Spleen (tissue), 11 donors: Measurements from ENCODE around the gene IRF2BPL. TPM values are rescaled to one million over a fixed set of nuclear protein-coding genes. Genes with fewer than 3 reads are reported as not detected.

Experiments used
- DNase-seq: peaks from one replicate; pipeline ENCODE4 v3.0.0-alpha.2; 2020
- H3K27ac ChIP-seq, 8 donors: fragments of 200-600 bp; sonication (generic) in 7 of 8; 1 replicate in 4 of 8; 2 replicates in 4 of 8; pipeline versions ENCODE4 v1.5.0 to v1.8.0; 2016 to 2021; ENCODE audit warnings: inconsistent platforms in 4 of 8, mild to moderate bottlenecking in 4 of 8, moderate library complexity in 1 of 8
- H3K27me3 ChIP-seq, 7 donors: fragments of 200-600 bp; sonication (generic) in 6 of 7; replicated peaks in 1 of 7; 1 replicate in 4 of 7; 2 replicates in 3 of 7; pipeline versions ENCODE4 v1.5.0 to v1.8.0; 2016 to 2021; ENCODE audit warnings: inconsistent platforms in 3 of 7, mild to moderate bottlenecking in 1 of 7
- H3K36me3 ChIP-seq, 6 donors: fragments of 200-600 bp; sonication (generic) in 5 of 6; 1 replicate in 4 of 6; 2 replicates in 2 of 6; pipeline versions ENCODE4 v1.5.0 to v1.8.0; 2016 to 2021; ENCODE audit warnings: inconsistent platforms in 2 of 6
- H3K4me1 ChIP-seq, 6 donors: fragments of 200-600 bp; sonication (generic) in 5 of 6; 1 replicate in 3 of 6; 2 replicates in 3 of 6; pipeline versions ENCODE4 v1.5.0 to v1.8.0; 2016 to 2021; ENCODE audit warnings: inconsistent platforms in 3 of 6
- H3K4me3 ChIP-seq, 8 donors: fragments of 200-600 bp; sonication (generic) in 7 of 8; 1 replicate in 4 of 8; 2 replicates in 4 of 8; pipeline versions ENCODE4 v1.5.0 to v1.8.0; 2016 to 2021; ENCODE audit warnings: inconsistent platforms in 4 of 8, mild to moderate bottlenecking in 4 of 8, moderate library complexity in 2 of 8
- H3K9me3 ChIP-seq, 8 donors: fragments of 200-600 bp; sonication (generic) in 7 of 8; 1 replicate in 4 of 8; 2 replicates in 4 of 8; pipeline versions ENCODE4 v1.5.0 to v1.8.0; 2016 to 2021; ENCODE audit warnings: inconsistent platforms in 4 of 8
- POLR2A ChIP-seq, 3 donors: fragments of 450-650 bp; IDR thresholded peaks; one replicate each; pipeline ENCODE4 v1.5.1; 2017; ENCODE audit warnings: antibody characterized with exemption in 3 of 3, mild to moderate bottlenecking in 1 of 3
- POLR2AphosphoS5 ChIP-seq, 3 donors: sonication (generic); formaldehyde crosslinking; IDR thresholded peaks; one replicate each; pipeline ENCODE4 v1.5.1; 2017; ENCODE audit warnings: antibody characterized with exemption in 3 of 3
- WGBS, 5 donors: extraction: QIAGEN DNeasy Blood & Tissue Kit in 3 of 5; methylation state at CpG; one replicate each; pipeline versions ENCODE4 v1.1.5 to v1.1.7; 2013 to 2018; 5-methylcytosine and 5-hydroxymethylcytosine counted together
- intact Hi-C: fragments of 100-400 bp; cut with DNase I; formaldehyde crosslinking; loops from one replicate; pipeline ENCODE4 v1.15.0; 2023; ENCODE audit warnings: low total_unique reads
- polyA plus RNA-seq, 3 donors: library from polyadenylated mRNA; stranded (reverse); fragments of 200-250 nt; gene quantifications; one replicate each; pipeline ENCODE4 v1.2.1, GENCODE V29; 2013
- total RNA-seq, 7 donors: library from RNA; depleted of rRNA in 3 of 7; stranded (reverse); fragments of >200 nt in 3 of 7; fragmentation: NEBNext Ultra II Directional in 4 of 7; extraction: Animal tissue kit (Norgen Biotek cat#: 25700) in 4 of 7; gene quantifications; one replicate each; pipeline versions ENCODE4 v1.1.0 to v1.2.1, GENCODE V29; 2016 to 2021
- TF ChIP-seq, protein P1 (sequence below), 11 experiments: fragments of 200-600 bp in 7 of 11; fragments of 450-650 bp in 4 of 11; sonication (generic) in 4 of 11; IDR thresholded peaks in 8 of 11; conservative IDR thresholded peaks in 3 of 11; 1 replicate in 7 of 11; 2 replicates in 4 of 11; pipeline versions ENCODE4 v1.4.0 to v1.8.0; 2016 to 2021; ENCODE audit warnings: antibody characterized with exemption in 11 of 11, inconsistent platforms in 4 of 11, mild to moderate bottlenecking in 1 of 11
- donor health status: healthy with polysubstance abuse.
- donor health status: DM: no; HTN: no; CAD: no; lungs with moderate emphysema.
- donor health status: DM: no; HTN: no; CAD: no.
- donor health status: Bipolar disorder and iron deficiency.
- donor health status: healthy.
- donor health status: DM: no; HTN: no; CAD: no.
- donor health status: DM: yes; HTN: yes; CAD: no.

IRF2BPL gene
- total and polyA plus RNA-seq, 10 donors: 4.1 to 62.7 (median 46.2) TPM

DNA sequence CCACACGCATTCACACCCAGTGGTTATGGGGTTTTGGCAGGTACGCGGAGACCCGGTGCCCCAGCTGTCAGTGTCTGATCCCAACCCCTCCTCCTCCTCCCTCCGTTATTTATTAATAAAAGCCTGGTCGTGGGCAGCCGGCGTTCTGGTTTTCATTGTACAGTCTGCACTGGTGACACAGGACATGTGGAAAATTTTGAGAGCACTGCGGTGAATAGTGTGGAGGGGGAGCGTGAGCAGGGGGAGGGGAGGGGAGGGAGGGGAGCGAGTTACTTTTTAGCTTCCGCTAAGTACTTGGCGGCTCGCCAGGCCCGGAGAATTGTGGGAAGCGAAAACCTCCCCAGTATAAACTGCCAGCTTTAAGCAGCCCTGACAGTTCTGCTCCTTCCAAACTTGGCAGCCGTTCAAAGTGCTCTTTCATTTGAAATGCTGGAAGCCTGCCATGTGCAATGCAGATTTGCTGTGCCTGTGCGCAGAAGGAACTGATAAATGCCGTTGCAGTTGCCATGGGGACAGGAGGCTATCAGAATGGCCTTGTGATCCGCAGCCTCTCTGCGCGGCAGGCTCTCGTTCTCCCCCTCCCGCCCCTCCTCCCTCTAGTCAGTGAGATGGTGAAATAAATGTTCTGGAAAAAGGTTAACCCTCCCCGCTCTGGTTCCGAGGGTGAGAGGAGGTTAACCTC lies 11.7 kb upstream of the IRF2BPL start:
- H3K9me3 ChIP-seq: no peaks in the 10 kb centered on the region
- H3K27ac ChIP-seq: peak overlapping the region; percentile 90 to 100 (median 98)
- 0 to 1% (median 0%) methylated on average over 23 to 26 of the region's 26 CpGs for WGBS, 5 donors
- no peaks in the 10 kb centered on the region for H3K36me3 ChIP-seq
- H3K27me3 ChIP-seq: no peaks in the 10 kb centered on the region
- H3K4me3 ChIP-seq: peak overlapping the region; percentile 4 to 63 (median 26)
- H3K4me1 ChIP-seq: peaks cover 77 to 100% (median 96%) of the 10 kb centered on the region in 6 donors
- TF ChIP-seq POLR2AphosphoS5 (IDR thresholded peaks at IDR 0.05): peak; percentile 53 to 96 (median 85)
- peak in 1 of 3 donors; percentile 49 for TF ChIP-seq POLR2A (IDR thresholded peaks at IDR 0.05)
- TF ChIP-seq, protein P1, sequence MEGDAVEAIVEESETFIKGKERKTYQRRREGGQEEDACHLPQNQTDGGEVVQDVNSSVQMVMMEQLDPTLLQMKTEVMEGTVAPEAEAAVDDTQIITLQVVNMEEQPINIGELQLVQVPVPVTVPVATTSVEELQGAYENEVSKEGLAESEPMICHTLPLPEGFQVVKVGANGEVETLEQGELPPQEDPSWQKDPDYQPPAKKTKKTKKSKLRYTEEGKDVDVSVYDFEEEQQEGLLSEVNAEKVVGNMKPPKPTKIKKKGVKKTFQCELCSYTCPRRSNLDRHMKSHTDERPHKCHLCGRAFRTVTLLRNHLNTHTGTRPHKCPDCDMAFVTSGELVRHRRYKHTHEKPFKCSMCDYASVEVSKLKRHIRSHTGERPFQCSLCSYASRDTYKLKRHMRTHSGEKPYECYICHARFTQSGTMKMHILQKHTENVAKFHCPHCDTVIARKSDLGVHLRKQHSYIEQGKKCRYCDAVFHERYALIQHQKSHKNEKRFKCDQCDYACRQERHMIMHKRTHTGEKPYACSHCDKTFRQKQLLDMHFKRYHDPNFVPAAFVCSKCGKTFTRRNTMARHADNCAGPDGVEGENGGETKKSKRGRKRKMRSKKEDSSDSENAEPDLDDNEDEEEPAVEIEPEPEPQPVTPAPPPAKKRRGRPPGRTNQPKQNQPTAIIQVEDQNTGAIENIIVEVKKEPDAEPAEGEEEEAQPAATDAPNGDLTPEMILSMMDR (IDR thresholded peaks at IDR 0.05 in 8 of 11, conservative IDR thresholded peaks at IDR 0.05 in 3 of 11): peak in 2 of 11 experiments; percentile 5 to 17
- intact Hi-C loops: no loop called here
- DNase-seq: peak; percentile 99

DNA sequence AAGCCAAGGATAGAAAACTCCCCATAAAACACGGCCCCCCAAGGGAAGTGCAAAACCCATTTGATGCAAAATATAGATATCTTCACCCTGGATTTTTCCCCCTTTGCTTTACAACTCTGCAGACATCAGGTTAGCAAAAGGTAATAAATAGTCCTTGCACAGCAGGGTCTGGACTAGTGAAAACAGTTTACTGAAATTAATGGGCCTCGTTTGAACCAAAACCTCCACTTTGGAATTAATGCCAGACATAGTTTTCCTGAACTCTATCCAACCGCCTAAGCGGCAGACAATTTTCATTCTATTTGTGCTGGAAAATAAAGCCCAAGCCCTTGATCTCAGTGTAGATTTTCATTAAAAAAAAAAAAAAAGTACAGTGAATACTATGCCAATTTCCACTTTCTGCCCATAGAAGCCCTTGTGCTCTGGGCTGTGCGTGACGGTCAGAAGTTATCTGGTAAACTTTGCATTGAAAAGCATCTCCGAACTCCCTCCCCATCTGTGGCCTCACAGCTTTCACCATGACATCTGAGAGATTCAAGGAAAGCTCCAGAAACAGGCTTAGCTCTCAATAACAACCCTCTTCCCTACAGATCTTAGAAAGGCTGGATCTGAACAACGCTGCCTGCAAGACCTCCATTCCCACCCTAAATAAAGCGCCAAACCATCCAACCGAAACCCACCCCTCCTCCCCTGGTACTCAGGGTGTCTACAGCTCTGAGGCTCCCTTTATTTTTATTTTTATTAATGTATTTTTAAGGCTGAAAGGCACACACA lies 11.0 kb upstream of the IRF2BPL start:
- Histone ChIP-seq H3K4me3 (peak overlapping the region in 6 of 8 donors; percentile 13 to 63 (median 30)), H3K4me1 (peaks cover 78 to 100% (median 96%) of the 10 kb centered on the region in 6 donors), H3K27me3 (no peaks in the 10 kb centered on the region), H3K36me3 (no peaks in the 10 kb centered on the region), H3K27ac (peak overlapping the region; percentile 90 to 100 (median 98)), H3K9me3 (no peaks in the 10 kb centered on the region)
- intact Hi-C loops: no loop called here
- 26 to 37% (median 29%) methylated on average over 10 of the region's 10 CpGs for WGBS, 5 donors
- no peak for DNase-seq
- no peak for TF ChIP-seq POLR2AphosphoS5 (IDR thresholded peaks at IDR 0.05)

DNA sequence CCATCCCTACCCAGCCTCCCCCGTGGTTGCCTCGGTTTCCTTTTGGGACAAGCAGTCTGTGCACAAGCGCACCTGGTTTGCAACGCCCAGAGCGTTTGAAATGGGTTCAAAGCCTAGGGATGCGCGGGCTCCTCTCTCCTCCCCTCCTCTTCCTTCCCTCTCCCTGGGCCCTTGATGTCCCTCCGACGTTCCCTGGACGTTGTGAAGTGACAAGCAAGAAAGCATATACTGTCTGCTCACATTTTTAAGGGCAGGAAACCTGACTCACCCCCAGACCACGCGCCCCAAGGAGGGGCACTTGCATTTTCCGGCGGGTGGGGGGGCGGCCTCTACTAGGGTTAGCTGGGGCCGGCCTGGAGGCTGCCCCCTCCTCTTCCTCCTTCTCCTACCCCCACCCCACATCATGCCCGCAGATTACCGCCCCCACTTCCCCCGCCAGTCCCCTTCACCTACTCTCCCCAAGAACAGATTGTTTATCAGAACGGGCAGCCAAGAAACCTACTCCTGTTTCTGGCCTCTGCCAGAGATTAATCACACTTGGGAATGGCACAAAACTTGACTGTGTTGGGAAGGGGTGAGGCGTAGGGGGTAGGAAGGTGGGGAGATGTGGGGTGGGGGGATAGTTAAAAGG lies 9.5 kb upstream of the IRF2BPL start:
- H3K36me3 ChIP-seq: no peaks in the 10 kb centered on the region
- no peaks in the 10 kb centered on the region for H3K9me3 ChIP-seq
- WGBS, 5 donors: 11 to 22% (median 14%) methylated on average over 21 of the region's 21 CpGs
- H3K4me1 ChIP-seq: peaks cover 69 to 100% (median 93%) of the 10 kb centered on the region in 6 donors
- intact Hi-C loops: no loop called here
- peak; percentile 86 for DNase-seq
- H3K4me3 ChIP-seq: peak overlapping the region in 1 of 8 donors; percentile 6
- peak overlapping the region; percentile 66 to 100 (median 98) for H3K27ac ChIP-seq
- no peaks in the 10 kb centered on the region for H3K27me3 ChIP-seq
- TF ChIP-seq POLR2AphosphoS5 (IDR thresholded peaks at IDR 0.05) (no peak), POLR2A (IDR thresholded peaks at IDR 0.05) (no peak)
- TF ChIP-seq, protein P1 (IDR thresholded peaks at IDR 0.05 in 8 of 11, conservative IDR thresholded peaks at IDR 0.05 in 3 of 11): no peak

DNA sequence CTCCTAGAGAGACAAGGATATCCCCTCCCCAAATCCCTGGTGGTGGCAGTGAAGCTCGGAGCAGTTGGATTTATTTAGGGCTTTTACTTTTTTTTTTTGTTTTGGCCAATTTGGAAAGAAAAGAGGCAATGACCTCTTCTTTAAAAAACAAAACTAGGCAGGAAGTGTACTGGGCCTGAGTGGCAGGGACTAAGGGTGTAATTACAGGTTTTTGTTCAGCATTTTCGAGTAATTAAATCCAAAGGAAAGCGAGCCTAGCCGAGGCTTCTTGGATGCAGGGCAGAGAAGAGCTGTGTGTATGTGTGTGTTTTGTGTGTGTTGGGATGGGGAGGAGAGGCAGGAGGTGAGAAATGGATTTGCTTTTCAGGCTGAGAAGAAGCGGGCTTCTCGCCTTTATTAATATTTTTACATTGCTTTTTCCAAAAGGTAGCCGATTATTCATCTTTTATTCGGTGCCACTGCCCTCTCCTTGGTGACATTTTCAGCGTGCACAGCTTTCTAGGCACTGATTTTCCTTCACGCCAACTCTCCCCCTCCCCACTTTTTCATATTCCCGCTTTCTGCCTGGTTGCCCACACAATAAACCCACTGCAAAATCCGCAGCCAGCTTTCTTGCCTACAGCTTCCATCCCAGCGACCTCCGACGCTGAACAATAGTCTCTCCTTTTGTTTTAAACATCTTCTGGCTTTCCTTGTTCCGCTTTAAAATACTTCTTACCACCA lies 8.9 kb upstream of the IRF2BPL start:
- TF ChIP-seq POLR2A (IDR thresholded peaks at IDR 0.05) (no peak), POLR2AphosphoS5 (IDR thresholded peaks at IDR 0.05) (no peak)
- TF ChIP-seq, protein P1 (IDR thresholded peaks at IDR 0.05 in 8 of 11, conservative IDR thresholded peaks at IDR 0.05 in 3 of 11): no peak
- peak overlapping the region in 1 of 8 donors; percentile 6 for H3K4me3 ChIP-seq
- WGBS, 5 donors: 57 to 65% (median 58%) methylated on average over 16 of the region's 16 CpGs
- intact Hi-C loops: no loop called here
- no peaks in the 10 kb centered on the region for H3K36me3 ChIP-seq
- no peak for DNase-seq
- H3K27me3 ChIP-seq: no peaks in the 10 kb centered on the region
- peaks cover 68 to 100% (median 93%) of the 10 kb centered on the region in 6 donors for H3K4me1 ChIP-seq
- H3K27ac ChIP-seq: peak overlapping the region; percentile 66 to 100 (median 98)
- H3K9me3 ChIP-seq: no peaks in the 10 kb centered on the region
